ENCODE data around the gene SRRM3. TPM values are rescaled to one million over a fixed set of nuclear protein-coding genes. Genes with fewer than 3 reads are reported as not detected.
"Not testable (repeated sequence)": the region's sequence is repeated elsewhere in the genome, so short reads cannot be mapped to it uniquely, and the experiment has no call there.

Gene SRRM3
- total RNA-seq, 1 experiment from 2014 or later = 12.7 TPM

GRCh38 chr7:76269895-76270294 lies 68.2 kb downstream of the SRRM3 start:
- DNase-seq (ENCODE audit: low read depth, low spot score) (no peak), ATAC-seq (no peak)
- Histone ChIP-seq H3K9me3 (ENCODE audit: control insufficient read depth in 1 of 2, insufficient read depth in 1 of 2, low read depth in 1 of 2, low read length in 2 of 2) (no peaks in the 10 kb centered on the region), H3K27ac (ENCODE audit: low read depth, low read length) (no peak overlapping the region), H3K4me1 (ENCODE audit: control insufficient read depth in 1 of 2, insufficient read depth in 2 of 2, low read length in 2 of 2) (0 out of 4 replicates have a peak, but pooled peaks cover 0 to 2% of the 10 kb centered on the region in 2 experiments), H4K20me1 (ENCODE audit: insufficient read depth) (no peaks in the 10 kb centered on the region), H3K79me2 (ENCODE audit: insufficient read depth, low read length) (no peaks in the 10 kb centered on the region), H3K4me2 (ENCODE audit: low read length) (no peak overlapping the region), H2AFZ (ENCODE audit: low read depth, low read length, poor library complexity, severe bottlenecking) (no peak overlapping the region), H3K36me3 (ENCODE audit: control insufficient read depth in 1 of 2, insufficient read depth in 2 of 2, low read length in 2 of 2) (no peaks in the 10 kb centered on the region), H3K4me3 (replicated peaks in 1 of 2; ENCODE audit: low read depth in 1 of 2, low read length in 2 of 2) (no peak overlapping the region), H3K9ac (ENCODE audit: low read length) (no peak overlapping the region), H3K9me2 (ENCODE audit: insufficient read depth) (no peaks in the 10 kb centered on the region), H3K27me3 (ENCODE audit: insufficient read depth, low read length) (no peaks in the 10 kb centered on the region)
- ChIA-PET CTCF (interaction anchor here (1.4 kb wide), 1 partner anchor 45 kb away, joined by 5 read pairs; no protein-coding TSS in a partner anchor), POLR2A (no interaction called here), RAD21 (ENCODE audit: low non-redundant PET in 1 of 2, low total read pairs in 2 of 2, uncharacterized antibody in 2 of 2, unreplicated experiment in 2 of 2) (no interaction called here)
- BruUV-seq (replicated peaks) = no TSS peak
- TF ChIP-seq YY1 (IDR thresholded peaks at IDR 0.05; ENCODE audit: extremely low read depth, insufficient replicate concordance, low read depth, low read length) = no peak
- no peak for TF ChIP-seq JUND (IDR thresholded peaks at IDR 0.05)
- no peak for TF ChIP-seq CBX3 (IDR thresholded peaks at IDR 0.05; ENCODE audit: low read depth)
- TF ChIP-seq ELF1 (IDR thresholded peaks at IDR 0.05; ENCODE audit: borderline replicate concordance, low read depth) = no peak
- no peak for TF ChIP-seq TCF7L2 (IDR thresholded peaks at IDR 0.05; ENCODE audit: borderline replicate concordance, extremely low read depth, insufficient read depth, insufficient read length)
- TF ChIP-seq, protein P1, sequence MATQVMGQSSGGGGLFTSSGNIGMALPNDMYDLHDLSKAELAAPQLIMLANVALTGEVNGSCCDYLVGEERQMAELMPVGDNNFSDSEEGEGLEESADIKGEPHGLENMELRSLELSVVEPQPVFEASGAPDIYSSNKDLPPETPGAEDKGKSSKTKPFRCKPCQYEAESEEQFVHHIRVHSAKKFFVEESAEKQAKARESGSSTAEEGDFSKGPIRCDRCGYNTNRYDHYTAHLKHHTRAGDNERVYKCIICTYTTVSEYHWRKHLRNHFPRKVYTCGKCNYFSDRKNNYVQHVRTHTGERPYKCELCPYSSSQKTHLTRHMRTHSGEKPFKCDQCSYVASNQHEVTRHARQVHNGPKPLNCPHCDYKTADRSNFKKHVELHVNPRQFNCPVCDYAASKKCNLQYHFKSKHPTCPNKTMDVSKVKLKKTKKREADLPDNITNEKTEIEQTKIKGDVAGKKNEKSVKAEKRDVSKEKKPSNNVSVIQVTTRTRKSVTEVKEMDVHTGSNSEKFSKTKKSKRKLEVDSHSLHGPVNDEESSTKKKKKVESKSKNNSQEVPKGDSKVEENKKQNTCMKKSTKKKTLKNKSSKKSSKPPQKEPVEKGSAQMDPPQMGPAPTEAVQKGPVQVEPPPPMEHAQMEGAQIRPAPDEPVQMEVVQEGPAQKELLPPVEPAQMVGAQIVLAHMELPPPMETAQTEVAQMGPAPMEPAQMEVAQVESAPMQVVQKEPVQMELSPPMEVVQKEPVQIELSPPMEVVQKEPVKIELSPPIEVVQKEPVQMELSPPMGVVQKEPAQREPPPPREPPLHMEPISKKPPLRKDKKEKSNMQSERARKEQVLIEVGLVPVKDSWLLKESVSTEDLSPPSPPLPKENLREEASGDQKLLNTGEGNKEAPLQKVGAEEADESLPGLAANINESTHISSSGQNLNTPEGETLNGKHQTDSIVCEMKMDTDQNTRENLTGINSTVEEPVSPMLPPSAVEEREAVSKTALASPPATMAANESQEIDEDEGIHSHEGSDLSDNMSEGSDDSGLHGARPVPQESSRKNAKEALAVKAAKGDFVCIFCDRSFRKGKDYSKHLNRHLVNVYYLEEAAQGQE (IDR thresholded peaks at IDR 0.05; ENCODE audit: low read depth) = no peak
- TF ChIP-seq POLR2A (IDR thresholded peaks at IDR 0.05; ENCODE audit: borderline replicate concordance, extremely low read depth, insufficient read depth, insufficient read length) = no peak
- no peak for TF ChIP-seq SRF (IDR thresholded peaks at IDR 0.05; ENCODE audit: low read depth)
- TF ChIP-seq ZFX (IDR thresholded peaks at IDR 0.05) = no peak
- TF ChIP-seq, protein P2, sequence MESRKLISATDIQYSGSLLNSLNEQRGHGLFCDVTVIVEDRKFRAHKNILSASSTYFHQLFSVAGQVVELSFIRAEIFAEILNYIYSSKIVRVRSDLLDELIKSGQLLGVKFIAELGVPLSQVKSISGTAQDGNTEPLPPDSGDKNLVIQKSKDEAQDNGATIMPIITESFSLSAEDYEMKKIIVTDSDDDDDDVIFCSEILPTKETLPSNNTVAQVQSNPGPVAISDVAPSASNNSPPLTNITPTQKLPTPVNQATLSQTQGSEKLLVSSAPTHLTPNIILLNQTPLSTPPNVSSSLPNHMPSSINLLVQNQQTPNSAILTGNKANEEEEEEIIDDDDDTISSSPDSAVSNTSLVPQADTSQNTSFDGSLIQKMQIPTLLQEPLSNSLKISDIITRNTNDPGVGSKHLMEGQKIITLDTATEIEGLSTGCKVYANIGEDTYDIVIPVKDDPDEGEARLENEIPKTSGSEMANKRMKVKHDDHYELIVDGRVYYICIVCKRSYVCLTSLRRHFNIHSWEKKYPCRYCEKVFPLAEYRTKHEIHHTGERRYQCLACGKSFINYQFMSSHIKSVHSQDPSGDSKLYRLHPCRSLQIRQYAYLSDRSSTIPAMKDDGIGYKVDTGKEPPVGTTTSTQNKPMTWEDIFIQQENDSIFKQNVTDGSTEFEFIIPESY (IDR thresholded peaks at IDR 0.05; ENCODE audit: extremely low read depth, insufficient replicate concordance, low read length) = no peak
- no peak for TF ChIP-seq SIN3A (IDR thresholded peaks at IDR 0.05; ENCODE audit: low read depth)
- TF ChIP-seq POLR2AphosphoS5 (IDR thresholded peaks at IDR 0.05; ENCODE audit: low read depth, low read length) = no peak
- no peak for TF ChIP-seq SP1 (IDR thresholded peaks at IDR 0.05; ENCODE audit: low read depth)
- TF ChIP-seq EZH2 (IDR thresholded peaks at IDR 0.05) = no peak
- TF ChIP-seq, protein P3, sequence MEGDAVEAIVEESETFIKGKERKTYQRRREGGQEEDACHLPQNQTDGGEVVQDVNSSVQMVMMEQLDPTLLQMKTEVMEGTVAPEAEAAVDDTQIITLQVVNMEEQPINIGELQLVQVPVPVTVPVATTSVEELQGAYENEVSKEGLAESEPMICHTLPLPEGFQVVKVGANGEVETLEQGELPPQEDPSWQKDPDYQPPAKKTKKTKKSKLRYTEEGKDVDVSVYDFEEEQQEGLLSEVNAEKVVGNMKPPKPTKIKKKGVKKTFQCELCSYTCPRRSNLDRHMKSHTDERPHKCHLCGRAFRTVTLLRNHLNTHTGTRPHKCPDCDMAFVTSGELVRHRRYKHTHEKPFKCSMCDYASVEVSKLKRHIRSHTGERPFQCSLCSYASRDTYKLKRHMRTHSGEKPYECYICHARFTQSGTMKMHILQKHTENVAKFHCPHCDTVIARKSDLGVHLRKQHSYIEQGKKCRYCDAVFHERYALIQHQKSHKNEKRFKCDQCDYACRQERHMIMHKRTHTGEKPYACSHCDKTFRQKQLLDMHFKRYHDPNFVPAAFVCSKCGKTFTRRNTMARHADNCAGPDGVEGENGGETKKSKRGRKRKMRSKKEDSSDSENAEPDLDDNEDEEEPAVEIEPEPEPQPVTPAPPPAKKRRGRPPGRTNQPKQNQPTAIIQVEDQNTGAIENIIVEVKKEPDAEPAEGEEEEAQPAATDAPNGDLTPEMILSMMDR (IDR thresholded peaks at IDR 0.05 in 2 of 3, conservative IDR thresholded peaks at IDR 0.05 in 1 of 3; ENCODE audit: borderline replicate concordance in 1 of 3, insufficient read depth in 1 of 3, low read depth in 2 of 3, low read length in 2 of 3) = no peak
- intact Hi-C loops (cut with micrococcal nuclease) = no loop called here

GRCh38 chr7:76271384-76271783 lies 69.7 kb downstream of the SRRM3 start:
- H3K9me2 ChIP-seq (ENCODE audit: insufficient read depth); H3K27ac ChIP-seq (ENCODE audit: low read depth, low read length); H3K4me1 ChIP-seq (ENCODE audit: control insufficient read depth in 1 of 2, insufficient read depth in 2 of 2, low read length in 2 of 2); H2AFZ ChIP-seq (ENCODE audit: low read depth, low read length, poor library complexity, severe bottlenecking); H3K9ac ChIP-seq (ENCODE audit: low read length); H3K4me2 ChIP-seq (ENCODE audit: low read length); BruUV-seq (replicated peaks); intact Hi-C loops (cut with micrococcal nuclease); H3K27me3 ChIP-seq (ENCODE audit: insufficient read depth, low read length); H3K9me3 ChIP-seq (ENCODE audit: control insufficient read depth in 1 of 2, insufficient read depth in 1 of 2, low read depth in 1 of 2, low read length in 2 of 2); DNase-seq (ENCODE audit: low read depth, low spot score); POLR2A ChIA-PET; ATAC-seq; H4K20me1 ChIP-seq (ENCODE audit: insufficient read depth); H3K4me3 ChIP-seq (replicated peaks in 1 of 2; ENCODE audit: low read depth in 1 of 2, low read length in 2 of 2); H3K79me2 ChIP-seq (ENCODE audit: insufficient read depth, low read length); H3K36me3 ChIP-seq (ENCODE audit: control insufficient read depth in 1 of 2, insufficient read depth in 2 of 2, low read length in 2 of 2); RAD21 ChIA-PET (ENCODE audit: low non-redundant PET in 1 of 2, low total read pairs in 2 of 2, uncharacterized antibody in 2 of 2, unreplicated experiment in 2 of 2): not testable (repeated sequence)
- CTCF ChIA-PET = interaction anchor here (1.1 kb wide), 1 partner anchor 9 kb away, joined by 3 read pairs; no protein-coding TSS in a partner anchor

Measured in HCT116 (cell line).